Prostate gland (tissue), 2 donors: Measurements from ENCODE around the gene FKBP3. TPM values are rescaled to one million over a fixed set of nuclear protein-coding genes. Genes with fewer than 3 reads are reported as not detected.
"Not testable (repeated sequence)": the region's sequence is repeated elsewhere in the genome, so short reads cannot be mapped to it uniquely, and the experiment has no call there.

Experiments used
- DNase-seq: peaks from one replicate; pipeline ENCODE4 v3.0.0-alpha.2; 2019; ENCODE audit warnings: low spot score
- H3K27ac ChIP-seq, 2 donors: fragments of 200-600 bp; sonication (generic); 2 replicates each; pipeline ENCODE4 v1.5.1; 2017 to 2019
- H3K27me3 ChIP-seq: fragments of 200-600 bp; sonication (generic); replicated peaks from 2 replicates; pipeline ENCODE4 v1.5.1; 2019; ENCODE audit not compliant: insufficient read depth
- H3K36me3 ChIP-seq, 2 donors: fragments of 200-600 bp; sonication (generic); 1 replicate in 1 of 2; 2 replicates in 1 of 2; pipeline versions ENCODE4 v1.5.1 to v1.8.1; 2017 to 2019
- H3K4me1 ChIP-seq: fragments of 200-600 bp; sonication (generic); replicated peaks from 2 replicates; pipeline ENCODE4 v1.5.1; 2019
- H3K4me3 ChIP-seq, 2 donors: fragments of 200-600 bp; sonication (generic); 2 replicates each; pipeline ENCODE4 v1.5.1; 2017 to 2019
- H3K9me3 ChIP-seq: fragments of 200-600 bp; sonication (generic); 2 replicates; pipeline ENCODE4 v1.5.1; 2017
- POLR2A ChIP-seq: fragments of 450-650 bp; IDR thresholded peaks from one replicate; pipeline ENCODE4 v1.6.1; 2016; ENCODE audit warnings: antibody characterized with exemption, mild to moderate bottlenecking
- POLR2AphosphoS5 ChIP-seq: sonication (generic); formaldehyde crosslinking; IDR thresholded peaks from one replicate; pipeline ENCODE4 v1.6.1; 2017; ENCODE audit warnings: antibody characterized with exemption
- WGBS: methylation state at CpG from one replicate; pipeline ENCODE4 v1.1.5; 2018; 5-methylcytosine and 5-hydroxymethylcytosine counted together
- intact Hi-C: fragments of 100-400 bp; cut with DNase I; formaldehyde crosslinking; loops from one replicate; pipeline ENCODE4 v1.14.2; 2022
- total RNA-seq, 2 donors: library from RNA; depleted of rRNA; stranded (reverse); fragments of >200 nt; gene quantifications; one replicate each; pipeline ENCODE4 v1.1.0, GENCODE V29; 2016
- TF ChIP-seq, protein P1 (sequence below), 4 experiments: fragments of 200-600 bp in 2 of 4; fragments of 450-650 bp in 2 of 4; sonication (generic) in 2 of 4; IDR thresholded peaks; 1 replicate in 3 of 4; 2 replicates in 1 of 4; pipeline ENCODE4 v1.5.1; 2016 to 2019; ENCODE audit warnings: antibody characterized with exemption in 4 of 4, mild to moderate bottlenecking in 2 of 4, moderate library complexity in 2 of 4

Gene FKBP3
- total RNA-seq, 2 donors from 2014 or later = 40.4 to 46.7 TPM

- no peaks in the 10 kb centered on the region for H3K4me1 ChIP-seq
- H3K27ac ChIP-seq = no peak overlapping the region
- intact Hi-C loops = no loop called here
- no peaks in the 10 kb centered on the region for H3K9me3 ChIP-seq
- H3K36me3 ChIP-seq = no peaks in the 10 kb centered on the region
- H3K27me3 ChIP-seq = no peaks in the 10 kb centered on the region
- no peak overlapping the region for H3K4me3 ChIP-seq
- TF ChIP-seq POLR2A = no peak
- no peak for TF ChIP-seq POLR2AphosphoS5
- TF ChIP-seq, protein P1, sequence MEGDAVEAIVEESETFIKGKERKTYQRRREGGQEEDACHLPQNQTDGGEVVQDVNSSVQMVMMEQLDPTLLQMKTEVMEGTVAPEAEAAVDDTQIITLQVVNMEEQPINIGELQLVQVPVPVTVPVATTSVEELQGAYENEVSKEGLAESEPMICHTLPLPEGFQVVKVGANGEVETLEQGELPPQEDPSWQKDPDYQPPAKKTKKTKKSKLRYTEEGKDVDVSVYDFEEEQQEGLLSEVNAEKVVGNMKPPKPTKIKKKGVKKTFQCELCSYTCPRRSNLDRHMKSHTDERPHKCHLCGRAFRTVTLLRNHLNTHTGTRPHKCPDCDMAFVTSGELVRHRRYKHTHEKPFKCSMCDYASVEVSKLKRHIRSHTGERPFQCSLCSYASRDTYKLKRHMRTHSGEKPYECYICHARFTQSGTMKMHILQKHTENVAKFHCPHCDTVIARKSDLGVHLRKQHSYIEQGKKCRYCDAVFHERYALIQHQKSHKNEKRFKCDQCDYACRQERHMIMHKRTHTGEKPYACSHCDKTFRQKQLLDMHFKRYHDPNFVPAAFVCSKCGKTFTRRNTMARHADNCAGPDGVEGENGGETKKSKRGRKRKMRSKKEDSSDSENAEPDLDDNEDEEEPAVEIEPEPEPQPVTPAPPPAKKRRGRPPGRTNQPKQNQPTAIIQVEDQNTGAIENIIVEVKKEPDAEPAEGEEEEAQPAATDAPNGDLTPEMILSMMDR (IDR thresholded peaks at IDR 0.05) = no peak
- DNase-seq = no peak
Measured at GRCh38 chr14:45144658-45145057, 10.4 kb upstream of the FKBP3 start.

- intact Hi-C loops, DNase-seq, H3K36me3 ChIP-seq, H3K9me3 ChIP-seq, H3K27ac ChIP-seq, H3K4me3 ChIP-seq, H3K27me3 ChIP-seq, H3K4me1 ChIP-seq: not testable (repeated sequence)
- WGBS = 87% methylated on average over 8 of the region's 8 CpGs
Measured at GRCh38 chr14:45142083-45142482, 7.8 kb upstream of the FKBP3 start.

DNA sequence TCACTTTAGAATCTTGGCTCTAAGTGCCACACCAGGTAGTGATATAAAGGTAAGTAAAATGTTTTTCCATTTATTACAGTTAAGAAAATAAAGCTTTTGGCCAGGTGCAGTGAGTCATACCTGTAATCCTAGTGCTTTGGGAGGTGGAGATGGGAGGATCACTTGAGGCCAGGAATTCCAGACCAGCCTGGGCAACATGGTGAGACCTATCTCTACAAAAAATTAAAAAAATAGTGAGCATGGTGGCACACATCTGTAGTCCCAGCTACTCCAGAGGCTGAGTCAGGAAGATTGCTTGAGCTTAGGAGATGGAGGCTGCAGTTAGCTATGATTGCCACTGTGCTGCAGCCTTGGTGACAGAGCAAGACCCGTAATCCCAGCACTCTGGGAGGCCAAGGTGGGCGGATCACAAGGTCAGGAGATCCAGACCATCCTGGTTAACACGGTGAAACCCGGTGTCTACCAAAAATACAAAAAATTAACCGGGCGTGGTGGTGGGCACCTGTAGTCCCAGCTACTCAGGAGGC lies 6.4 kb upstream of the FKBP3 start:
- no peaks in the 10 kb centered on the region for H3K36me3 ChIP-seq
- no peak for DNase-seq
- intact Hi-C loops = no loop called here
- no peaks in the 10 kb centered on the region for H3K4me1 ChIP-seq
- no peak overlapping the region for H3K4me3 ChIP-seq
- no peak overlapping the region for H3K27ac ChIP-seq
- H3K27me3 ChIP-seq = no peaks in the 10 kb centered on the region
- WGBS = 98% methylated on average over 6 of the region's 6 CpGs
- H3K9me3 ChIP-seq = no peaks in the 10 kb centered on the region
- no peak for TF ChIP-seq POLR2A
- TF ChIP-seq, protein P1 (IDR thresholded peaks at IDR 0.05) = no peak
- TF ChIP-seq POLR2AphosphoS5 = no peak

DNA sequence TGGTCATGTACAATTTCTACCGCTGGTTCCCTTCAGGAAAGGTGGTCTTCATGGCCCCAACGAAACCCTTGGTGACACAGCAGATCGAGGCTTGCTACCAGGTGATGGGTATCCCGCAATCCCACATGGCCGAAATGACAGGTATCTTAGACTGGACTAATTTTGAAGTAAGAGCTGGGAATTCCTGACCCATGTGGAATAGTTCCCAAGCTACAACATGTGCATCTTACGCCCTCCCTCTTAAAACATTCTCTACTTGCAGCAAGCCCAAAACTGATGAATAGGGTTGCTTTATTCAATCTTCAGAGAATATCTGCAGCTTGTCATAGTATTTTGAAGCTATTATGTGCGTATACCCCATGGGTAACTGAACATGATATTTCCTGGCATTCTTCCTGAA lies 2.1 kb upstream of the FKBP3 start:
- Histone ChIP-seq H3K4me1 (no peaks in the 10 kb centered on the region), H3K36me3 (no peaks in the 10 kb centered on the region), H3K27ac (peak overlapping the region in 1 of 2 donors; percentile 81), H3K4me3 (peak overlapping the region; percentile 49 to 55), H3K27me3 (no peaks in the 10 kb centered on the region), H3K9me3 (no peaks in the 10 kb centered on the region)
- no peak for DNase-seq
- WGBS = under 1% methylated on average over 7 of the region's 7 CpGs
- TF ChIP-seq, protein P1 (IDR thresholded peaks at IDR 0.05) = no peak
- TF ChIP-seq POLR2AphosphoS5 = no peak
- no peak for TF ChIP-seq POLR2A
- intact Hi-C loops = loop anchor here (5.0 to 10.0 kb wide), 3 partner anchors 52 to 224 kb away; partner anchors contain the start of genes MIS18BP1 and PRPF39

- TF ChIP-seq POLR2A = peak; percentile 43
- TF ChIP-seq POLR2AphosphoS5 = peak; percentile 96
- TF ChIP-seq, protein P1 (IDR thresholded peaks at IDR 0.05) = peak in 1 of 4 experiments; percentile 32
- peak; percentile 95 for DNase-seq
- intact Hi-C loops = loop anchor here (2.0 to 10.0 kb wide), 5 partner anchors 51 to 239 kb away; partner anchors contain the start of genes KLHL28, MIS18BP1 and PRPF39
- H3K27ac ChIP-seq = peak within 1 kb of the TSS; percentile 79 to 81
- H3K27me3 ChIP-seq = no peaks in the 10 kb centered on the region
- peak within 1 kb of the TSS; percentile 49 to 55 for H3K4me3 ChIP-seq
- no peaks in the 10 kb centered on the region for H3K9me3 ChIP-seq
- under 1% methylated on average over 48 of the region's 48 CpGs for WGBS
- H3K36me3 ChIP-seq = no peaks in the 10 kb centered on the region
- H3K4me1 ChIP-seq = no peaks in the 10 kb centered on the region
Measured at GRCh38 chr14:45135659-45136395, 1.5 kb upstream of the FKBP3 start, which contains the start of gene FANCM. FANCM (plus strand) TSS chr14:45135930; CDS start chr14:45136032, 102 bp downstream.
